Panc1 (cell line): ENCODE results near the gene AGAP1.

Experiments used
- CTCF ChIP-seq: fragments of 450-650 bp; IDR thresholded peaks from 2 replicates; pipeline ENCODE4 v1.5.1; 2017; ENCODE audit warnings: mild to moderate bottlenecking
- SIN3A ChIP-seq: IDR thresholded peaks from 2 replicates; pipeline ENCODE4 v1.6.1; 2012; ENCODE audit warnings: low read depth, mild to moderate bottlenecking, low read length, moderate library complexity, borderline replicate concordance; ENCODE audit not compliant: insufficient read depth

- TF ChIP-seq SIN3A (no peak), CTCF (no peak)
Measured at GRCh38 chr2:235860871-235861270, 367.0 kb downstream of the AGAP1 start.
